Breast epithelium (tissue), 3 donors: Measurements from ENCODE around the gene BCL2L11.

Source experiments
- POLR2A ChIP-seq: fragments of 450-650 bp; IDR thresholded peaks from one replicate; pipeline ENCODE4 v1.6.1; 2016; ENCODE audit warnings: antibody characterized with exemption, mild to moderate bottlenecking, moderate library complexity
- POLR2AphosphoS5 ChIP-seq, 3 donors: sonication (generic); formaldehyde crosslinking; IDR thresholded peaks; one replicate each; pipeline ENCODE4 v1.6.1; 2017; ENCODE audit warnings: antibody characterized with exemption in 3 of 3
- TF ChIP-seq, protein P1 (sequence below), 3 donors: fragments of 450-650 bp; IDR thresholded peaks; one replicate each; pipeline ENCODE4 v1.5.1; 2016 to 2017; ENCODE audit warnings: antibody characterized with exemption in 3 of 3, mild to moderate bottlenecking in 3 of 3, moderate library complexity in 3 of 3

DNA sequence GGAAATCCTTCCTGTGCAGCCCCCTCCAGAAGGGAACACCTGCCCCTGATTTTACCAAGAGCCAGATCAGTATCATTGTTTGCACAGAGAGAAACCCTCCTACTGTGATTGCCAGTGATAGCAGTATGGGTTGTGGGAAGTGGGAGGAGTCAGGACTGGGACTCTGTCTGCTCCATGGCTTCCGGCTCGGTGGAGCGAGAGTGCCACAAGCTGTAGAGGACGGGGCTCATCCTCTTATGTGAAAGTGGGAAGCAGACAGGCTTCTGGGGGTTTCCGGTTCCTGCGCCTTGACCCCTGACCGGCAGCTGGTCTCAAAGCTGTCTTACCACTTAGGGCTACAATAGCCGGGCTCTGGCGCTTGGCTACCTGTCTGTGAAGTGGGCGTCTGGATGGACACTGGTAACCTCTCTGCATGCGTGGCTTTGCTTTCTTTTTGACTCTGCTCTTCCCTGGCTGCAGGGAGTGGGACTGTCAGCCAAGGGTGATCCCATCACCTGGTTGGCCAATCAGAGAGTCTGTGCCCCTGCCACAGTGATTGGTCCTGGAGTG lies 79.7 kb downstream of the BCL2L11 start:
- TF ChIP-seq, protein P1, sequence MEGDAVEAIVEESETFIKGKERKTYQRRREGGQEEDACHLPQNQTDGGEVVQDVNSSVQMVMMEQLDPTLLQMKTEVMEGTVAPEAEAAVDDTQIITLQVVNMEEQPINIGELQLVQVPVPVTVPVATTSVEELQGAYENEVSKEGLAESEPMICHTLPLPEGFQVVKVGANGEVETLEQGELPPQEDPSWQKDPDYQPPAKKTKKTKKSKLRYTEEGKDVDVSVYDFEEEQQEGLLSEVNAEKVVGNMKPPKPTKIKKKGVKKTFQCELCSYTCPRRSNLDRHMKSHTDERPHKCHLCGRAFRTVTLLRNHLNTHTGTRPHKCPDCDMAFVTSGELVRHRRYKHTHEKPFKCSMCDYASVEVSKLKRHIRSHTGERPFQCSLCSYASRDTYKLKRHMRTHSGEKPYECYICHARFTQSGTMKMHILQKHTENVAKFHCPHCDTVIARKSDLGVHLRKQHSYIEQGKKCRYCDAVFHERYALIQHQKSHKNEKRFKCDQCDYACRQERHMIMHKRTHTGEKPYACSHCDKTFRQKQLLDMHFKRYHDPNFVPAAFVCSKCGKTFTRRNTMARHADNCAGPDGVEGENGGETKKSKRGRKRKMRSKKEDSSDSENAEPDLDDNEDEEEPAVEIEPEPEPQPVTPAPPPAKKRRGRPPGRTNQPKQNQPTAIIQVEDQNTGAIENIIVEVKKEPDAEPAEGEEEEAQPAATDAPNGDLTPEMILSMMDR (IDR thresholded peaks at IDR 0.05) = no peak
- TF ChIP-seq POLR2A = no peak
- no peak for TF ChIP-seq POLR2AphosphoS5 (IDR thresholded peaks at IDR 0.05)
